C4-2B (cell line): Measurements from ENCODE around the gene RPL9.

Source experiments
- H3K27ac ChIP-seq: fragments of 450-650 bp; 2 replicates; pipeline ENCODE4 v1.5.1; 2017
- CTCF ChIP-seq: fragments of 450-650 bp; conservative IDR thresholded peaks from 2 replicates; pipeline ENCODE4 v1.5.1; 2017; ENCODE audit warnings: mild to moderate bottlenecking
- ZFX ChIP-seq: fragments of 450-650 bp; IDR thresholded peaks from 2 replicates; pipeline ENCODE4 v1.6.1; 2017

Gene RPL9

GRCh38 chr4:39410415-39410814, 48.3 kb downstream of the RPL9 start:
- H3K27ac ChIP-seq: no peak overlapping the region
- no peak for TF ChIP-seq ZFX
- TF ChIP-seq CTCF: no peak; the same call in 1 of the 2 replicates

GRCh38 chr4:39407584-39407885, 51.2 kb downstream of the RPL9 start:
- no peak overlapping the region for H3K27ac ChIP-seq
- TF ChIP-seq ZFX: no peak
- TF ChIP-seq CTCF: no peak

- H3K27ac ChIP-seq: no peak within 1 kb of the TSS
- TF ChIP-seq CTCF: no peak
- TF ChIP-seq ZFX: no peak
Measured at GRCh38 chr4:39406763-39407583, 51.7 kb downstream of the RPL9 start, which contains the start of gene KLB. Gene KLB (plus strand): TSS chr4:39406930. CDS start chr4:39406950, 20 bp downstream.
